Tibial nerve (tissue), 4 donors: ENCODE results near the gene MSRB3.

ENCODE experiments used
- CTCF ChIP-seq, 5 experiments: fragments of 200-600 bp in 3 of 5; fragments of 450-650 bp in 2 of 5; sonication (generic) in 3 of 5; IDR thresholded peaks; one replicate each; pipeline ENCODE4 v1.5.1; 2016 to 2019; ENCODE audit warnings: antibody characterized with exemption in 5 of 5, mild to moderate bottlenecking in 3 of 5, moderate library complexity in 2 of 5
- EP300 ChIP-seq, 2 donors: sonication (generic); formaldehyde crosslinking; IDR thresholded peaks; one replicate each; pipeline ENCODE4 v1.6.1; 2017; ENCODE audit warnings: antibody characterized with exemption in 2 of 2, mild to moderate bottlenecking in 1 of 2

- TF ChIP-seq CTCF (IDR thresholded peaks at IDR 0.05) (no peak), EP300 (IDR thresholded peaks at IDR 0.05) (no peak)
Observed at GRCh38 chr12:65415826-65416225, 137.3 kb downstream of the MSRB3 start.
